HEK293 (cell line): Measurements from ENCODE around the gene ORC2.

Experiments
- CTCF ChIA-PET: fragments of 350-600 bp; formaldehyde crosslinking; extraction: SDS; loops from one replicate; lab custom pipeline; 2021; ENCODE audit warnings: antibody characterized with exemption; lab: Yijun Ruan, JAX
- POLR2A ChIA-PET: fragments of 300-600 bp; formaldehyde crosslinking; extraction: SDS; loops from one replicate; lab custom pipeline; 2020; ENCODE audit warnings: antibody characterized with exemption, inconsistent platforms; lab: Yijun Ruan, JAX
- H3K27ac ChIP-seq: fragments of 200-500 bp; sonication (Bioruptor generic); 2 replicates; pipeline ENCODE4 v1.5.1; 2014; ENCODE audit warnings: low read depth, low read length, control low read depth, inconsistent platforms; ENCODE audit errors: extremely low read depth
- H3K36me3 ChIP-seq, 2 experiments: fragments of 200-500 bp in 1 of 2; sonication (Bioruptor generic) in 1 of 2; 1 replicate in 1 of 2; 2 replicates in 1 of 2; pipeline ENCODE4 v1.5.1; 2014 to 2017; ENCODE audit warnings: inconsistent platforms in 2 of 2, low read length in 2 of 2; ENCODE audit not compliant: control insufficient read depth in 2 of 2, insufficient read depth in 1 of 2
- H3K4me1 ChIP-seq: fragments of 200-500 bp; sonication (Bioruptor generic); 2 replicates; pipeline ENCODE4 v1.5.1; 2014; ENCODE audit warnings: mild to moderate bottlenecking, low read length, inconsistent platforms; ENCODE audit not compliant: control insufficient read depth, insufficient read depth
- H3K4me3 ChIP-seq: 2 replicates; pipeline ENCODE4 v1.5.1; 2011; ENCODE audit warnings: low read depth, mild to moderate bottlenecking, control low read depth, low read length, moderate library complexity
- H3K9me3 ChIP-seq: fragments of 200-500 bp; sonication (Bioruptor generic); 2 replicates; pipeline ENCODE4 v1.5.1; 2014; ENCODE audit warnings: low read depth, low read length, inconsistent platforms; ENCODE audit not compliant: control insufficient read depth, insufficient read depth
- GLI4 ChIP-seq: fragments of 450-650 bp; formaldehyde crosslinking; IDR thresholded peaks from 2 replicates; pipeline ENCODE4 v1.5.1; 2016; ENCODE audit warnings: missing biosample characterization, missing genetic modification characterization
- IKZF3 ChIP-seq: fragments of 450-650 bp; IDR thresholded peaks from 2 replicates; pipeline ENCODE4 v1.5.0; 2018; ENCODE audit warnings: missing biosample characterization, mild to moderate bottlenecking, missing genetic modification characterization, moderate library complexity
- KLF1 ChIP-seq: fragments of 450-650 bp; formaldehyde crosslinking; IDR thresholded peaks from 2 replicates; pipeline ENCODE4 v1.5.1; 2016; ENCODE audit warnings: missing biosample characterization, missing genetic modification characterization
- OVOL3 ChIP-seq: fragments of 450-650 bp; formaldehyde crosslinking; IDR thresholded peaks from 2 replicates; pipeline ENCODE4 v1.5.1; 2016; ENCODE audit warnings: missing biosample characterization, missing genetic modification characterization
- PBX3 ChIP-seq: sonication (generic); formaldehyde crosslinking; IDR thresholded peaks from 2 replicates; pipeline ENCODE4 v1.8.1; 2022; ENCODE audit warnings: mild to moderate bottlenecking, moderate library complexity, missing genetic modification reagents
- PRDM10 ChIP-seq: fragments of 450-650 bp; formaldehyde crosslinking; IDR thresholded peaks from 2 replicates; pipeline ENCODE4 v1.5.1; 2016; ENCODE audit warnings: missing biosample characterization, missing genetic modification characterization
- SP3 ChIP-seq: fragments of 450-650 bp; formaldehyde crosslinking; IDR thresholded peaks from 2 replicates; pipeline ENCODE4 v1.5.1; 2016; ENCODE audit warnings: missing biosample characterization, missing genetic modification characterization
- TCF7L2 ChIP-seq: IDR thresholded peaks from 2 replicates; pipeline ENCODE4 v1.6.1; 2011; ENCODE audit warnings: low read depth, mild to moderate bottlenecking, inconsistent platforms, low read length, moderate library complexity, borderline replicate concordance
- ZBTB17 ChIP-seq: fragments of 450-650 bp; formaldehyde crosslinking; IDR thresholded peaks from 2 replicates; pipeline ENCODE4 v1.5.1; 2016; ENCODE audit warnings: missing biosample characterization, missing genetic modification characterization
- ZBTB26 ChIP-seq: fragments of 450-650 bp; formaldehyde crosslinking; optimal IDR thresholded peaks from 2 replicates; pipeline ENCODE3; 2016; ENCODE audit warnings: missing biosample characterization, mild to moderate bottlenecking, missing genetic modification characterization
- ZBTB7A ChIP-seq: fragments of 450-650 bp; formaldehyde crosslinking; IDR thresholded peaks from 2 replicates; pipeline ENCODE4 v1.5.1; 2016; ENCODE audit warnings: low read depth, missing biosample characterization, missing genetic modification characterization
- ZEB2 ChIP-seq: fragments of 450-650 bp; formaldehyde crosslinking; IDR thresholded peaks from 2 replicates; pipeline ENCODE4 v1.5.1; 2016; ENCODE audit warnings: missing biosample characterization, missing genetic modification characterization
- ZFP37 ChIP-seq: fragments of 450-650 bp; formaldehyde crosslinking; IDR thresholded peaks from 2 replicates; pipeline ENCODE4 v1.5.1; 2016; ENCODE audit warnings: missing biosample characterization, missing genetic modification characterization
- ZNF121 ChIP-seq: fragments of 450-650 bp; formaldehyde crosslinking; IDR thresholded peaks from 2 replicates; pipeline ENCODE4 v1.5.1; 2016; ENCODE audit warnings: missing biosample characterization, missing genetic modification characterization
- ZNF140 ChIP-seq: fragments of 450-650 bp; formaldehyde crosslinking; IDR thresholded peaks from 2 replicates; pipeline ENCODE4 v1.5.1; 2016; ENCODE audit warnings: missing biosample characterization, missing genetic modification characterization
- ZNF335 ChIP-seq: fragments of 450-650 bp; formaldehyde crosslinking; conservative IDR thresholded peaks from 2 replicates; pipeline ENCODE4 v1.5.1; 2016; ENCODE audit warnings: missing biosample characterization, missing genetic modification characterization
- ZNF341 ChIP-seq: fragments of 450-650 bp; formaldehyde crosslinking; IDR thresholded peaks from 2 replicates; pipeline ENCODE4; 2016; ENCODE audit warnings: low read depth, missing biosample characterization, missing genetic modification characterization
- ZNF354C ChIP-seq: fragments of 450-650 bp; formaldehyde crosslinking; IDR thresholded peaks from 2 replicates; pipeline ENCODE4 v1.5.1; 2016; ENCODE audit warnings: missing biosample characterization, missing genetic modification characterization, low read depth, borderline replicate concordance
- ZNF37A ChIP-seq: fragments of 450-650 bp; IDR thresholded peaks from 2 replicates; pipeline ENCODE4 v1.5.1; 2018; ENCODE audit warnings: missing biosample characterization, missing genetic modification characterization
- ZNF501 ChIP-seq: fragments of 450-650 bp; formaldehyde crosslinking; IDR thresholded peaks from 2 replicates; pipeline ENCODE4 v1.5.1; 2016; ENCODE audit warnings: missing biosample characterization, missing genetic modification characterization
- ZNF558 ChIP-seq: fragments of 450-650 bp; formaldehyde crosslinking; IDR thresholded peaks from 2 replicates; pipeline ENCODE4 v1.5.1; 2016; ENCODE audit warnings: missing biosample characterization, missing genetic modification characterization
- ZNF623 ChIP-seq: fragments of 450-650 bp; formaldehyde crosslinking; IDR thresholded peaks from 2 replicates; pipeline ENCODE4 v1.5.1; 2016; ENCODE audit warnings: missing biosample characterization, missing genetic modification characterization
- ZNF629 ChIP-seq: fragments of 450-650 bp; formaldehyde crosslinking; IDR thresholded peaks from 2 replicates; pipeline ENCODE4 v1.5.1; 2017; ENCODE audit warnings: missing biosample characterization, missing genetic modification characterization
- ZNF660 ChIP-seq: fragments of 450-650 bp; IDR thresholded peaks from 2 replicates; pipeline ENCODE4 v1.5.1; 2018; ENCODE audit warnings: missing biosample characterization, mild to moderate bottlenecking, missing genetic modification characterization
- ZNF692 ChIP-seq: fragments of 450-650 bp; formaldehyde crosslinking; IDR thresholded peaks from 2 replicates; pipeline ENCODE4 v1.5.1; 2016; ENCODE audit warnings: missing biosample characterization, missing genetic modification characterization
- ZNF792 ChIP-seq: fragments of 450-650 bp; formaldehyde crosslinking; IDR thresholded peaks from 2 replicates; pipeline ENCODE4 v1.5.1; 2016; ENCODE audit warnings: missing biosample characterization, missing genetic modification characterization

The ORC2 gene

GRCh38 chr2:200963124-200963917 is at the start of gene ORC2:
Gene ORC2, minus strand, starts transcription at chr2:200963660. Its CDS starts 5,537 bp downstream, at chr2:200958123.
- Histone ChIP-seq H3K4me3 (peak within 1 kb of the TSS; percentile 65), H3K27ac (peak within 1 kb of the TSS; percentile 94), H3K36me3 (peaks cover 17 to 22% of the 10 kb centered on the region in 2 experiments), H3K4me1 (peaks cover 9% of the 10 kb centered on the region; the same call in 1 of the 2 replicates), H3K9me3 (no peaks in the 10 kb centered on the region)
- ChIA-PET POLR2A (interaction anchor here (0.6 to 1.9 kb wide), 15 partner anchors 10 to 195 kb away, joined by 3 to 11 read pairs (median 4); partner anchors contain the start of genes CFLAR, HYCC2, NDUFB3 and NIF3L1), CTCF (interaction anchor here (0.6 to 4.3 kb wide), 19 partner anchors 8 to 672 kb away, joined by 3 to 49 read pairs (median 4); no protein-coding TSS in a partner anchor)
- TF ChIP-seq ZNF660 (tag by site-specific recombination) (peak; percentile 11; the same call in 1 of the 2 replicates), OVOL3 (tag by site-specific recombination) (0 out of 2 replicates have a peak, but pooled peaks have one; percentile 36), ZBTB7A (tag by site-specific recombination) (0 out of 2 replicates have a peak, but pooled peaks have one; percentile 73), ZNF623 (tag by site-specific recombination) (no peak), ZNF341 (peak; percentile 31; the same call in 1 of the 2 replicates), PRDM10 (tag by site-specific recombination) (peak; percentile 50), ZNF629 (tag by site-specific recombination) (peak; percentile 45; the same call in 1 of the 2 replicates), KLF1 (peak; percentile 56), PBX3 (CRISPR knock-in tag) (peak; percentile 96), ZNF792 (tag by site-specific recombination) (no peak), SP3 (tag by site-specific recombination) (peak; percentile 96), ZNF335 (tag by site-specific recombination) (peak; percentile 94), ZNF501 (tag by site-specific recombination) (peak; percentile 94), ZNF121 (0 out of 2 replicates have a peak, but pooled peaks have one; percentile 22), ZNF354C (no peak), GLI4 (tag by site-specific recombination) (0 out of 2 replicates have a peak, but pooled peaks have one; percentile 29), IKZF3 (tag by site-specific recombination) (peak; percentile 90), ZFP37 (tag by site-specific recombination) (0 out of 2 replicates have a peak, but pooled peaks have one; percentile 75), ZNF558 (no peak), TCF7L2 (peak; percentile 23; the same call in 1 of the 2 replicates), ZEB2 (tag by site-specific recombination) (peak; percentile 95), ZNF692 (tag by site-specific recombination) (peak; percentile 53; the same call in 1 of the 2 replicates), ZBTB26 (peak; percentile 31), ZNF140 (tag by site-specific recombination) (no peak), ZBTB17 (peak; percentile 92), ZNF37A (tag by site-specific recombination) (no peak)
